HEK293T (cell line): ENCODE results near the gene COQ8A.

Experiments
- CTCF ChIA-PET: fragments of 350-600 bp; formaldehyde crosslinking; extraction: SDS; loops from one replicate; lab custom pipeline; 2021; ENCODE audit warnings: antibody characterized with exemption, inconsistent platforms; lab: Yijun Ruan, JAX
- POLR2A ChIA-PET: fragments of 350-600 bp; formaldehyde crosslinking; extraction: SDS; loops from one replicate; lab custom pipeline; 2020; ENCODE audit warnings: antibody characterized with exemption, inconsistent platforms; lab: Yijun Ruan, JAX
- DNase-seq: peaks from one replicate; pipeline ENCODE4 v3.0.0; 2012; ENCODE audit warnings: mixed read lengths; ENCODE audit errors: extremely low spot score
- ARNT ChIP-seq: fragments of 450-650 bp; IDR thresholded peaks from 2 replicates; pipeline ENCODE4 v1.6.1; 2017; ENCODE audit warnings: mild to moderate bottlenecking
- BHLHE40 ChIP-seq: fragments of 450-650 bp; IDR thresholded peaks from 2 replicates; pipeline ENCODE4 v1.6.1; 2016; ENCODE audit warnings: mild to moderate bottlenecking, moderate library complexity, borderline replicate concordance
- CTBP1 ChIP-seq: fragments of 450-650 bp; IDR thresholded peaks from 2 replicates; pipeline ENCODE4 v1.6.1; 2016; ENCODE audit warnings: borderline replicate concordance
- ELF4 ChIP-seq: fragments of 450-650 bp; IDR thresholded peaks from 2 replicates; pipeline ENCODE4 v1.6.1; 2017; ENCODE audit warnings: antibody characterized with exemption
- FOXA1 ChIP-seq: fragments of 450-650 bp; IDR thresholded peaks from 2 replicates; pipeline ENCODE4 v1.6.1; 2016; ENCODE audit warnings: mild to moderate bottlenecking
- FOXK2 ChIP-seq: fragments of 450-650 bp; IDR thresholded peaks from 2 replicates; pipeline ENCODE4 v1.6.1; 2016; ENCODE audit warnings: mild to moderate bottlenecking
- FOXM1 ChIP-seq: fragments of 450-650 bp; IDR thresholded peaks from 2 replicates; pipeline ENCODE4 v1.6.1; 2017; ENCODE audit warnings: mild to moderate bottlenecking, borderline replicate concordance
- HDGF ChIP-seq: fragments of 450-650 bp; IDR thresholded peaks from 2 replicates; pipeline ENCODE4 v1.6.1; 2017; ENCODE audit warnings: antibody characterized with exemption, borderline replicate concordance
- L3MBTL2 ChIP-seq: fragments of 450-650 bp; conservative IDR thresholded peaks from 2 replicates; pipeline ENCODE4 v1.6.1; 2016; ENCODE audit warnings: mild to moderate bottlenecking
- LEF1 ChIP-seq: fragments of 450-650 bp; IDR thresholded peaks from 2 replicates; pipeline ENCODE4 v1.6.1; 2017; ENCODE audit warnings: mild to moderate bottlenecking, borderline replicate concordance
- NFRKB ChIP-seq: fragments of 450-650 bp; IDR thresholded peaks from 2 replicates; pipeline ENCODE4 v1.6.1; 2016; ENCODE audit warnings: mild to moderate bottlenecking, moderate library complexity
- SP1 ChIP-seq: fragments of 450-650 bp; IDR thresholded peaks from 2 replicates; pipeline ENCODE4 v1.6.1; 2017
- SUZ12 ChIP-seq: fragments of 450-650 bp; IDR thresholded peaks from 2 replicates; pipeline ENCODE4 v1.6.1; 2016; ENCODE audit warnings: mild to moderate bottlenecking
- TARDBP ChIP-seq: fragments of 450-650 bp; IDR thresholded peaks from 2 replicates; pipeline ENCODE4 v1.6.1; 2016
- ZNF384 ChIP-seq: fragments of 450-650 bp; IDR thresholded peaks from 2 replicates; pipeline ENCODE4 v1.6.1; 2016
- TF ChIP-seq, protein P1 (sequence below): fragments of 450-650 bp; IDR thresholded peaks from 2 replicates; pipeline ENCODE4 v1.6.1; 2016

Gene COQ8A

DNA sequence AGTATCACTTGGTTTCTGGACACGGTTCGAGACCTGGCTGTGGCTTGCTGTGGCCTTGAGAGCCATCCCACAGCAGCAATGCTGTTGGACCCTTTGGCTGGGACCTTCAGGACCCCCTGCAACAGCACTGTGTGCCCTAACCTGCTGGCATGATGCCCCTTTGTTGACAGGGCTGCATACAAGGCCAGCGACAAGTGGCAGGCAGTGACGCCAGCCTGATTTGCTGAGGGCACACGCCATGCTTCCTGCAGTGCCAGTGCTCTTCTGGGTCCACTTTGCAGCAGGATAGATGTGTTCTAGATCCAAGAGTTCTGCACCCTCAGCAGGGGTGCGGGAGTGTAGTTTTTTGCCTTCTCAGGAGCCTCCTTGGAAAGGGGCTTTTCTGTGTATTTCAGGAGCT is 32.8 kb downstream of the COQ8A start:
- POLR2A ChIA-PET = no interaction called here
- DNase-seq = no peak
- no peak for TF ChIP-seq ARNT
- TF ChIP-seq FOXK2 = no peak
- 0 out of 2 replicates have a peak, but pooled peaks have one; percentile 9 for TF ChIP-seq HDGF
- no peak for TF ChIP-seq SUZ12
- no peak for TF ChIP-seq NFRKB
- TF ChIP-seq CTBP1 = no peak
- CTCF ChIA-PET = no interaction called here

- DNase-seq = no peak
- TF ChIP-seq, protein P1, sequence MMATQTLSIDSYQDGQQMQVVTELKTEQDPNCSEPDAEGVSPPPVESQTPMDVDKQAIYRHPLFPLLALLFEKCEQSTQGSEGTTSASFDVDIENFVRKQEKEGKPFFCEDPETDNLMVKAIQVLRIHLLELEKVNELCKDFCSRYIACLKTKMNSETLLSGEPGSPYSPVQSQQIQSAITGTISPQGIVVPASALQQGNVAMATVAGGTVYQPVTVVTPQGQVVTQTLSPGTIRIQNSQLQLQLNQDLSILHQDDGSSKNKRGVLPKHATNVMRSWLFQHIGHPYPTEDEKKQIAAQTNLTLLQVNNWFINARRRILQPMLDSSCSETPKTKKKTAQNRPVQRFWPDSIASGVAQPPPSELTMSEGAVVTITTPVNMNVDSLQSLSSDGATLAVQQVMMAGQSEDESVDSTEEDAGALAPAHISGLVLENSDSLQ = no peak
- TF ChIP-seq CTBP1 (no peak), ARNT (no peak)
- ChIA-PET POLR2A (no interaction called here), CTCF (interaction anchor here (1.2 kb wide), 1 partner anchor 28 kb away, joined by 4 read pairs; no protein-coding TSS in a partner anchor)
These were observed 33.3 kb downstream of the COQ8A start for GRCh38 chr1:226973371-226973897.

GRCh38 chr1:226973898-226974543 is 33.9 kb downstream of the COQ8A start:
- no peak for DNase-seq
- CTCF ChIA-PET = interaction anchor here (1.2 kb wide), 2 partner anchors 29 to 324 kb away, joined by 3 to 4 read pairs; no protein-coding TSS in a partner anchor
- TF ChIP-seq ARNT (no peak), FOXA1 (no peak), CTBP1 (no peak)
- POLR2A ChIA-PET = no interaction called here

DNA sequence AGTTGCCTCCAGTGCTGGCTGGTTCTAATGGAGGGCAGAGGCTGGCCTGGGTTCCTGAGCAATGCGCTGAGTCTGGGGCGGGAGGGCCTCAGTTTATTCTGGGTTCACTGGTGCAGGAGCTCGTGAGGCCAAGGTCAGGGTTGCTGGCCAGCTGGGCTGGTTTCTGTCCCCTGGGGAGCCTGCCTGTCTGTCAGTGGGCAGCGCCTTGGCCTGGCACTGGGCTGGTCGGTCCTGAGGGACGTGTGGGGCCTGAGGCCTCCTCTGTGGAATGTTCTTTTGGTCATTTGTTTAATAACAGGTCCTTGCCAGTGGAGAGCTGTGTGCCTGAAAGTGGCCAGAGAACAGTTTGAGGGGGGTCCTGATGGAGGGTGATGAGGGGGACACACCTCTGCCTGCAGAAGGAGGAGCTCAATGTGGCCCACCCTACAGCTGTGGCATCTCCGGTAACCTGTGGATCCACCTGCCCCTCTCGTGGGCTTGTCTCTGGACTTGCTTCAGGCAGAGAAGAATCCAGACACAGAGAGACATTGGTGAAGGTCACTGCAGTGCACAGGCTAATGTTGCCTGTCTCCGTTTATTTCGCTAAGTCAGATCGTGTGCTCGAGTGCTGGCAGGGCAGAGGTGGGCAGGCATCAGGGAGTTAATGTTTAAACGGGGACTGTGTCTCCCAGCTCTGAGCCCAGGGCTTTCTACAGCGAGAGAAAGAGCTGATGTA is 34.6 kb downstream of the COQ8A start:
- no peak for TF ChIP-seq BHLHE40
- TF ChIP-seq SUZ12 = no peak
- no peak for TF ChIP-seq NFRKB
- no peak for TF ChIP-seq SP1
- no peak for TF ChIP-seq FOXK2
- no peak for TF ChIP-seq ZNF384
- no peak for TF ChIP-seq HDGF
- no peak for TF ChIP-seq FOXM1
- no peak for TF ChIP-seq ARNT
- TF ChIP-seq, protein P1 = no peak
- TF ChIP-seq LEF1 = no peak
- TF ChIP-seq FOXA1 = no peak
- TF ChIP-seq TARDBP = no peak
- no peak for TF ChIP-seq CTBP1
- no peak for TF ChIP-seq L3MBTL2
- TF ChIP-seq ELF4 = no peak
- DNase-seq = no peak
- POLR2A ChIA-PET = no interaction called here
- CTCF ChIA-PET = interaction anchor here (1.2 kb wide), 2 partner anchors 29 to 324 kb away, joined by 3 to 4 read pairs; no protein-coding TSS in a partner anchor

DNA sequence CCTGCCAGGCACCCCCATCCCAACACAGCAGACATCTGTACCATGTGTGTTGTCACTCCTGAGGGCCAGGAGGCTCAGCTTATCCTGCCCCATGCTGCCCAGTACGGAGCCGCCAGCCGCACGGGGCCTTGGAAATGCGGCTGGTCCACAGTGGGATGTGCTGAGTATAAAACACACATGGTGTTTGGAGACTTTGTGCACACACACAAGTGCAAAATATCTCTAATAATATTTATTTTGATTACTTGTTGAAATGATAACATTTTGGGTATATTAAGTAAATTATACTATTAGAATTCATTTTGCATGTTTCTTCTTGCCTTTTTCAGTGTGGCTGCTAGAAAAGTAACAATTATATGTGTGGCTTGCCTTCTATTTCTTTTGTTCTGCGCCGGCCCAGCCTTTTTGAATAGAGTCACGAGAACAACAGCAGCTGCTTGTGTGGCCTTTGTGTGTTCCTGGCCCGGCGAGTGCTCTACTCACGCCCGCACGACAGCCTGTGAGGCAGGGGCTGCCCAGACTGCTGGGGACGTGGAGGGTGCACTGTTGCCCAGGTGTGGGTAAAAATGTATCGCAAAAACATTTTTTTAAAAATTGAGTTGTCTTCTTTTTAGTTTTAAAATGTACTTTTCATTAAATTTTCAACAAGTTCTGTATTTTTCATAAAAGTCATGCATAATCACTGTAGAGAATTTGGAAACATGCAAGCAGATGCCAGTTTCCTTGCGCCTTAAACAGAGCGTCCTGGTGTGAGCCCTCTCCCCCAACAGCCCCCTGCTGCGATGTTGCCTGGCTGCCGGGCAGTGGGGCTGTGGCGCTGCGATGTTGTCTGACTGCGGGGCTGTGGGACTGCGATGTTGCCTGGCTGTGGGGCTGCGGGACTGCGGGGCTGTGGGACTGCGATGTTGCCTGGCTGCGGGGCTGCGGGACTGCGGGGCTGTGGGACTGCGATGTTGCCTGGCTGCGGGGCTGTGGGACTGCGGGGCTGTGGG is 35.5 kb downstream of the COQ8A start:
- no peak for DNase-seq
- CTCF ChIA-PET = interaction anchor here (1.2 kb wide), 1 partner anchor 325 kb away, joined by 3 read pairs; no protein-coding TSS in a partner anchor
- TF ChIP-seq ZNF384 (no peak), CTBP1 (no peak)
- TF ChIP-seq, protein P1 = no peak
- POLR2A ChIA-PET = no interaction called here

DNA sequence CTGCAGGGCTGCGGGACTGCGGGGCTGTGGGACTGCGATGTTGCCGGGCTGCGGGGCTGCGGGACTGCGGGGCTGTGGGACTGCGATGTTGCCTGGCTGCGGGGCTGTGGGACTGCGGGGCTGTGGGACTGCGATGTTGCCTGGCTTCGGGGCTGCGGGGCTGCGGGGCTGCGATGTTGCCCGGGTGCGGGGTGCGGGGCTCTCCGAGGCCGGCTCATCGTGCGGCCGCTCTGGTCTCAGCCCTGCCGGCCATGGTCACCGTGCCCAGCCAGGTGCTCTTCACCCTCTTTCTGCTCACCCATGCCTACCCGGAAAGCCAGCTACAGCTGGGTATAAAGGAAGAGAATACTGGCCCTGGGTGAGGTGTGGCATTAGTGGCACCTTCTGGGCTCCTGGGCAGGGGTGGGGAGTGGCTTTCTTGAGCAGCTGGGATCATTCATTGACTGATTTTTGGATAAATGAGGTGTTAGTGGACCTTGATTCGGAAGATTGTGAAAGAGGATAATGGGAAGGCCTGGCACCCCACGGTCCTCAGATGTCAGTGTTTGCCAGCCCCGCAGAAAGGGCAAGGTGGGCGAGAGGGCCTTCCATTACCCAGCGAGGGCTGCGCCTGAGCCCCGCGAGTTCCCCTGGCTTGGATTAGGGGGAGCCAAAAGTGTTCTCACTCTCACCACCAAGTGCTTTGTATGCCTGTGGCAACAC is 36.3 kb downstream of the COQ8A start:
- ChIA-PET CTCF (no interaction called here), POLR2A (no interaction called here)
- TF ChIP-seq FOXM1 = no peak
- no peak for DNase-seq
